Hematopoietic multipotent progenitor cell treated with erythropoietin and hydrocortisone succinate and interleukin-3 and kit ligand, for 15 days (in vitro differentiated cells): Measurements from ENCODE around the gene PRAC2.
"Not testable (repeated sequence)": the region's sequence is repeated elsewhere in the genome, so short reads cannot be mapped to it uniquely, and the experiment has no call there.

Experiments used
- DNase-seq: peaks from one replicate; pipeline ENCODE4 v3.0.0-alpha.2; 2015; ENCODE audit warnings: low spot score

The PRAC2 gene

GRCh38 chr17:48722915-48723422 lies at the start of gene PRAC2:
PRAC2 (plus strand) TSS chr17:48723185; CDS start chr17:48724411, 1,226 bp downstream.
- DNase-seq, result no peak

GRCh38 chr17:48676963-48677558 lies 45.9 kb upstream of the PRAC2 start:
- no peak for DNase-seq

- DNase-seq, result peak; percentile 52
Observed at GRCh38 chr17:48678141-48678971, 44.6 kb upstream of the PRAC2 start.

- DNase-seq, result no peak
Observed at GRCh38 chr17:48679385-48680096, 43.4 kb upstream of the PRAC2 start.

GRCh38 chr17:48681609-48682008 lies 41.4 kb upstream of the PRAC2 start:
- no peak for DNase-seq

GRCh38 chr17:48690655-48691054 lies 32.3 kb upstream of the PRAC2 start:
- DNase-seq, result no peak

GRCh38 chr17:48692049-48692448 lies 30.9 kb upstream of the PRAC2 start:
- DNase-seq, result no peak

GRCh38 chr17:48693178-48693577 lies 29.8 kb upstream of the PRAC2 start:
- no peak for DNase-seq

- DNase-seq, result no peak
Observed at GRCh38 chr17:48701864-48702532, 21.0 kb upstream of the PRAC2 start.

GRCh38 chr17:48704361-48705248 lies 18.4 kb upstream of the PRAC2 start:
- no peak for DNase-seq

- no peak for DNase-seq
Observed at GRCh38 chr17:48711128-48711527, 11.9 kb upstream of the PRAC2 start.

GRCh38 chr17:48715496-48716399 lies 7.2 kb upstream of the PRAC2 start:
- DNase-seq, result no peak

- DNase-seq, result not testable (repeated sequence)
Observed at GRCh38 chr17:48716549-48716948, 6.4 kb upstream of the PRAC2 start.

GRCh38 chr17:48717367-48718226 lies 5.4 kb upstream of the PRAC2 start:
- no peak for DNase-seq

- no peak for DNase-seq
Observed at GRCh38 chr17:48718227-48718760, 4.7 kb upstream of the PRAC2 start.

- DNase-seq, result no peak
Observed at GRCh38 chr17:48718761-48719641, 4.0 kb upstream of the PRAC2 start.

GRCh38 chr17:48719642-48720265 lies 3.2 kb upstream of the PRAC2 start:
- no peak for DNase-seq
